Glomerular visceral epithelial cell (primary cell): Measurements from ENCODE around the gene TMCO4.
"Not testable (repeated sequence)": the region's sequence is repeated elsewhere in the genome, so short reads cannot be mapped to it uniquely, and the experiment has no call there.

Experiments used
- DNase-seq: peaks from one replicate; pipeline ENCODE4 v3.0.0-alpha.2; 2016; ENCODE audit errors: extremely low spot score

The TMCO4 gene

GRCh38 chr1:19813643-19813960, 13.9 kb upstream of the TMCO4 start:
- DNase-seq, result no peak

- no peak for DNase-seq
Measured at GRCh38 chr1:19812875-19813642, 13.3 kb upstream of the TMCO4 start.

DNA sequence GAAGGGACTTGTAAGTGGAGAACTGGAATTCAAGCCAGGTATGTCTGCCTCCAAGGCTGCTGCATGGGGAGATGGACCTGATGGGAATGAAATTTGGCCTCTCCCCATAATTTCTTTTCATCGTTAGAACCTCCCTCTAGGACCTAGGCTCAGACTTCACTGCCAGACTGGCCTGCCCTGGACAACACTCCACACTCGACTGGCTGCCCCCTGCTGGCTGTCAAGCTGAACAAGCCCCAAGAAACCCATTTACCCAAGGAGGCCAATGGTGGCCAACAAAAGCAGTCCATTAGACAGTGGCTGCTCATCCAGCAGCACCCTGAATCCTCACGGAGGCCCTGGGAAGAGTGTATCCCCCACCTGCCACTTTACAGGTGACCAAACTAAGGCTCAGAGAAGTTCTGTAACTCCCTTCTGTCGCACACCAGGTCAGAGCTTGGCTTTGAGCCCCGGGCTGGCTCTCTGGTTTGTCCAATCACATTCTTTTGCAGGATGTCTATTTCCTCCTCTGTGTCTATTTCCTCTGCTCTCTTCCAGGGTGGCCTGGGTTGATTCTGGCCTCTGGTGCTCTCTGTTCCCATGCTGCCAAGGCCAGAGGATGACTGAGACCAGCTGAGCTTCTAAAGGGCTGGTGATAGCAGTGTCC, 11.6 kb upstream of the TMCO4 start:
- no peak for DNase-seq

GRCh38 chr1:19809044-19809750, 9.5 kb upstream of the TMCO4 start:
- peak; percentile 51 for DNase-seq

DNA sequence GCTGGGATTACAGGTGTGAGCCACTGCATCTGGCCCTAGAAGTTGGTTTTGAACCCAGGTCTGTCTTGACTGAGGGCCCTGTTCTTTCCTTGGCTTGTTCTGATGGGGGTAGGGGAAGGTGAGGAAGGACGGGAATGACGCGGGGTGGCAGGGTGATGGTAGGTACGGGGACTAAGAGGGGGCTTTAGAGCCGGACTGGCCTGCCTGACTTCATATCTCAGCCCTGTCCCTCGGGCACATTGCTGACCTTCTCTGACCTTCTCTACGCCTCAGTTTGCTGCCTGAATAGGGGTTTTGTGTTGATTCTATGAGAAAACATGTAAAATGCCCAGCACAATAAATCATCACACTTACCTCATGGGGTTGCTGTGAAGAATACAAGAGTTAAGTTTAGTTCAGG, 8.6 kb upstream of the TMCO4 start:
- no peak for DNase-seq

DNA sequence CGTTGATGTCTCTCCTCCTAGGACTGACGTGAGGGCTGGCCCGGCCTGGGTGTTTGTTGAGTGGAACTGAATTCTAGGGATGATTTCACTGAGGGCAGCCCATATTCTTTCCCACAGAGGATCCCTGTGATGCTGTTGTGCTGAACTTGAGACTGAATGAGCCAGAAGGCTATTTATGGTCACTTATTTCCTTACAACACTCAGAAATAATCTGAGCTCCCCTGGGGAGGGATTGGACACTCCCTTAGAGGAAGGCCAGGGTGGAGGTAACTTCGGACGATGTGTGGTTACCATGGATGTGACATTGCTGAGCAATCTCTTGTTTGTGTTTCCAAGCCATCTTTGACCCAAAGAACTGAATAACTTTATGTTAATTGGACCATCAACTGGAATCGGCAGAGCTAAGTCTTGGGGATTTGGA, 5.1 kb upstream of the TMCO4 start:
- DNase-seq, result peak; percentile 80

GRCh38 chr1:19802269-19802668, 2.6 kb upstream of the TMCO4 start:
- no peak for DNase-seq

DNA sequence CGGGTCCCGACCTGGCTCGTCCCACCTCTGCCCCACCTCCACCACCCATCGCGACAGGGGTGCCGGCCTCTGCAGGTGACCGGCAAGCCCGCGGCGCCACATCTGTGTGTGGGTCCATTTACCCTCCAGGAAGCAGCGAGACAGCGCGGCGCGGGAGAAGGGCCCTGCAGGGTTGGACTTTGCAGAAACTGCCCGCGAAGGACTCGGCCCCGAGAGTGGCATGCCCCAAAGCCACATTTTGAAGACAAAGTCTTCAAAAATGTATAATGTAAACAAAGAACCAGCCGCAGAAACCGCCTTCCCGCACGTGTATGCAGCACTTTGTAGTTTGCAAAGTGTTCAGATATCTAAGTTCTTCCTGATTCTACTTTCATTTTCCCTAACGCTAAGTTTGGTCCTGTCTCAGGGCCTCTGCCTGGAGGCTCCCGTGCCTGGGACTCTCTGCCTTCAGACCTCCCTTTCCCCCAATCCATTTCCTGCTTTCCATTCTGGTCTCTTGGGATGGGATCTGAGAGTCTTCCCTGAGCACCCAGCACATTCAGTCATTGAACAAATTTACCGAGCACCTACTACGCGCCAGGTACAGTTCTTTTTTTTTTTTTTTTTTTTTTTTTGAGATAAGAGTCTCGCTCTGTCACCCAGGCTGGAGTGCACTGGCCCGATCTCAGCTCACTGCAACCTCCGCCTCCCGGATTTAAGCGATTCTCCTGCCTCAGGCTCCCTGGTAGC, 524 bp upstream of the TMCO4 start:
- DNase-seq, result peak; percentile 87

GRCh38 chr1:19798486-19799229, 1.1 kb downstream of the TMCO4 start:
- no peak for DNase-seq

DNA sequence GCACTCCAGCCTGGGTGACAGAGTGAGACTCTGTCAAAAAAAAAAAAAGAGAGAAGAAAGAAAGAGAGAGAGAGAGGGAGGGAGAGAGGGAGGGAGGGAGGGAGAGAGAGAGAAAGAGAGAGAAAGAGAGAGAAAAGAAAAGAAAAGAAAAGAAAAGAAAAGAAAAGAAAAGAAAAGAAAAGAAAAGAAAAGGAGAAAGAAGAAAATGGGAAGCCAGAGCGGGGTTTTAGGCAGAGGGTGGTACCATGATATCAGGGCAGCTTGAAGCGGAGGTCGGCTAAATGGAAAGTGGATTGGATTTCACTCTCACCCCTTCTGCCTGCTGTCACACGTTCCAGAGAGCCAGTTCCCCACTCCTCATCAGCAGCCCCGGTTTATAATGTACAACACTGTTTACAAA, 1.9 kb downstream of the TMCO4 start:
- DNase-seq, result no peak

DNA sequence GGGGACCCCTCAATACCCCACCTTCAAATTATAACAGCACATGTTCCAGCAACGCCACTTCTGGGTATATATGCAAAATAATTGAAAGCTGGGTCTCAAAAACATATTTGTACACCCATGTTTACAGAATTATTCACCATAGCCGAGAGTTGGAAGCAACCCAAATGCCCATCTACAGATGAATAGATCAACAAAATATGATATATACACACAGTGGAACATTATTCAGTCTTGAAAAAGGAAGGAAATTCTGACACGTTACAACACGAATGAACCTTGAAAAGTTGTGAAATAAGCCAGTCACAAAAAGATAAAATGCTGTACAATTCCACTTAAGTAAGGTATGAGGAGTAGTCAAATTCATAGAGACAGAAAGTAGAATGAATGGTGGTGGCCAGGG, 5.1 kb downstream of the TMCO4 start:
- DNase-seq, result no peak

DNA sequence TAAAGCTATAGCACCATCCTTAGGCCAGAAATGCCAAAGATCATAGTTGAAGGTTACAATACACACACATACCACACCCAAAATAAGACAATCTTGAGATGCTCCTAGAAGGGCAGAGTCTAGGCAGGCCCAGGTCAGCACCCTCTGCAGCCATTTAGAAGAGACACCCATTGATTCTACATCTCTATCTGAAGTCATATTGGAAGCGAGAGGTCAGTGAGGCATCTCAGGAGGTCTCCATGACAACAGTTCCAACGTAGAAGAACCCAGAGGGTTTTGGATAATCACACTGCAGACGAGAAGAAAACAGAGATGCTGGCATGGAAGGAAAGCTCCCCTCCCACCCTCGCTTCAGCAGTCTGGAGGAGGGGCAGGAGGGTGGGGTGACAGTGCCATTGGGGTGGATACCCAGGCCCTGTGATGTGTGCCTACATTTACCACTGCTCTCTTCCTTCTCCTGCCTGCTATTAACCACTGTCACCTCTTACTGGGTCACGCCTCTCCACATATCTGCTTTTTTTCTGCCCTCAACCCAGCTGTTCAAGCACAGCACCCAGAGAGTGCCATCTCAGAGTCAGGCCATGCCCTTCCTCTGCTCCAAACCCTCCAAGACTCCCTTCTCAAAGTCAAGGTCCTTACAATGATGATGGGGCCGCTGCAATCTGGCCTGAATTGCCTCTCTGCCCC, 6.2 kb downstream of the TMCO4 start:
- no peak for DNase-seq

- DNase-seq, result no peak
Measured at GRCh38 chr1:19792237-19793002, 7.3 kb downstream of the TMCO4 start.

GRCh38 chr1:19790061-19790975, 9.4 kb downstream of the TMCO4 start:
- not testable (repeated sequence) for DNase-seq

- DNase-seq, result no peak
Measured at GRCh38 chr1:19786988-19787423, 12.7 kb downstream of the TMCO4 start.

DNA sequence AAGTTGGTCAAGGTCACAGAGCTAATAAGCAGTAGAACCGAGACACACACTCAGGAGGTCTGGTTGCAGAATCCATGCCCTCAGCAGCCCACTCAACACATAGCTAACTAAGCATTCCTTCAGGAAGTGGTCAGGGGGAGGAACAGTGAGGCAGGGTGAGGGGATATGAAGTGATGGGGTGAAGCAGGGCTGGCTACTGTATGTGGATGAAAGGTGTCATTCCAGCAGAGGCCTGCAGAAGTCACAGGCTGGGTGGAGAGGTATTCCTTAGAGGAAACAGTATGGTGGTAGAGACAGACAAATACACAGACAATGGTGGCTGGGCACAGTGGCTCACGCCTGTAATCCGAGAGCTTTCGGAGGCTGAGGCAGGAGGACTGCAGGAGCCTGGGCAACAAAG, 14.1 kb downstream of the TMCO4 start:
- no peak for DNase-seq

DNA sequence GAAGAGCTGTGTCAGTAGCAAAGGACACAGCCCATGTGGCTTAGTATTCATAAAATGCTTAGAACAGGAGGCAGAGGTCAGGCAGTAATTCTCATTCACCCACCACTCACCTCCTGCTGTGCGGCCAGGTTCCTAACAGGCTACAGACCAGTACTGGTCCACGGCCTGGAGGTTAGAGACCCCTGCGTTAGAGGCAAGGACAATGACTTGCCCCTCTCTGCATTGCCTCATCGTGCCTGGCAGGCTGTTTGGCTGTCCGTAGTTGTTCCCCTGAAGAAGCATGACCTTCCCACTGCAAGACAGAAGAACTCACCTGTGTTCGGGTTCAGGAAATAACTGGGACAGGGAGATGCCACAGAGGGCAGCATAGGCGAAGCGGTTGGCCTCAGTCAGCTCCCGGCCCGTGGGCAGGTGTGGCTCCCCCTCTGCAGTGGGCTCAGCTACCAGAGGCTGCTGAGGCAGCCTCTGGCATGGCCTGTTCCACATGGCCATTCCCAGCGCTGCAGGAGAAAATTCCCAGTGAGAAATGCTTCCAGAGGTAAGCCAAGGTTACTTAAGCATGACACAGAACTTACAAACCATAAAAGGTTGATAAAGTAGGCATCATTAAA, 19.3 kb downstream of the TMCO4 start:
- DNase-seq, result no peak

- no peak for DNase-seq
Measured at GRCh38 chr1:19776933-19777332, 22.8 kb downstream of the TMCO4 start.

DNA sequence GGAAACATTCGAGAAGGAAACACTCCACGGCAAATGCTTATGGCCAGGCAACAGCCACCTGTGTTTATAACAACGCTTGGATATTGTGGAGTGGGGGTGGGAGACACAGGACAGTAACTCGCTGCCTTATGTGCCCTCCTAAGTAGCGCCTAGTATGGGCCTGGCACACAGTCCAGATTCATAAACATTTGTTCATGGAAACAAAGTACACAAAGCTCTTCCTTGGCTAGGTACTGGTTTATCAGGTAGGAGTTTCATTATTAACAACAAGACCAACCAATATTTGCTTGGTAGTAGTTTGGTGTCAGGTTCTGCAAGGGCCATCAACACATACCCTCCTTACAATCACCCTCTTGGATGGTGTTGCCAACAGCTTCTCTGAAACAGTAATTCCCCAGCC, 23.4 kb downstream of the TMCO4 start:
- DNase-seq, result no peak
